HG03457 (cell line): ENCODE measurements around the gene SLC51B.
"Not testable (repeated sequence)": the region's sequence is repeated elsewhere in the genome, so short reads cannot be mapped to it uniquely, and the experiment has no call there.

Source experiments
- ATAC-seq: cut with Tn5 transposase; IDR thresholded peaks from one replicate; pipeline ENCODE4 v1.9.1; 2021; ENCODE audit warnings: moderate number of reproducible peaks; ENCODE audit not compliant: unreplicated experiment

Gene SLC51B

GRCh38 chr15:65044724-65045481 lies at the start of gene SLC51B:
SLC51B (plus strand) TSS chr15:65045387; CDS start chr15:65050005, 4,618 bp downstream.
- no peak for ATAC-seq

- no peak for ATAC-seq
Observed at GRCh38 chr15:64997066-64997465, 48.1 kb upstream of the SLC51B start.

- no peak for ATAC-seq
Observed at GRCh38 chr15:64997745-64998375, 47.3 kb upstream of the SLC51B start.

- ATAC-seq = no peak
Observed at GRCh38 chr15:65004993-65005392, 40.2 kb upstream of the SLC51B start.

GRCh38 chr15:65006876-65007275 lies 38.3 kb upstream of the SLC51B start:
- no peak for ATAC-seq

- no peak for ATAC-seq
Observed at GRCh38 chr15:65008983-65009382, 36.2 kb upstream of the SLC51B start.

GRCh38 chr15:65011198-65011597 lies 34.0 kb upstream of the SLC51B start:
- not testable (repeated sequence) for ATAC-seq

- no peak for ATAC-seq
Observed at GRCh38 chr15:65020419-65020818, 24.8 kb upstream of the SLC51B start.

- no peak for ATAC-seq
Observed at GRCh38 chr15:65021488-65021887, 23.7 kb upstream of the SLC51B start.

GRCh38 chr15:65026756-65027155 lies 18.4 kb upstream of the SLC51B start:
- no peak for ATAC-seq

- ATAC-seq = no peak
Observed at GRCh38 chr15:65027593-65027992, 17.6 kb upstream of the SLC51B start.

GRCh38 chr15:65028338-65028737 lies 16.8 kb upstream of the SLC51B start:
- no peak for ATAC-seq

GRCh38 chr15:65028921-65029735 lies 16.1 kb upstream of the SLC51B start, which contains the start of gene MTFMT:
MTFMT (minus strand) TSS chr15:65029639; CDS start chr15:65029613, 26 bp downstream.
- no peak for ATAC-seq

GRCh38 chr15:65029736-65030208 lies 15.4 kb upstream of the SLC51B start:
- no peak for ATAC-seq

GRCh38 chr15:65032801-65033537 lies 12.2 kb upstream of the SLC51B start:
- ATAC-seq = no peak

GRCh38 chr15:65033659-65034269 lies 11.4 kb upstream of the SLC51B start:
- no peak for ATAC-seq

- no peak for ATAC-seq
Observed at GRCh38 chr15:65034719-65035118, 10.5 kb upstream of the SLC51B start.

- no peak for ATAC-seq
Observed at GRCh38 chr15:65037309-65037708, 7.9 kb upstream of the SLC51B start.

GRCh38 chr15:65038428-65038827 lies 6.8 kb upstream of the SLC51B start:
- no peak for ATAC-seq

GRCh38 chr15:65038836-65039235 lies 6.4 kb upstream of the SLC51B start:
- ATAC-seq = no peak
